NCI-H146 (cell line): ENCODE results near the gene CBX4.
A peak's percentile ranks its signal among the peaks of the same experiment; 100 is the strongest.
"Not testable (repeated sequence)": the region's sequence is repeated elsewhere in the genome, so short reads cannot be mapped to it uniquely, and the experiment has no call there.

Source experiments
- DNase-seq: peaks from one replicate; lab custom pipeline; 2025; lab: John Stamatoyannopoulos, UW

Gene CBX4

DNA sequence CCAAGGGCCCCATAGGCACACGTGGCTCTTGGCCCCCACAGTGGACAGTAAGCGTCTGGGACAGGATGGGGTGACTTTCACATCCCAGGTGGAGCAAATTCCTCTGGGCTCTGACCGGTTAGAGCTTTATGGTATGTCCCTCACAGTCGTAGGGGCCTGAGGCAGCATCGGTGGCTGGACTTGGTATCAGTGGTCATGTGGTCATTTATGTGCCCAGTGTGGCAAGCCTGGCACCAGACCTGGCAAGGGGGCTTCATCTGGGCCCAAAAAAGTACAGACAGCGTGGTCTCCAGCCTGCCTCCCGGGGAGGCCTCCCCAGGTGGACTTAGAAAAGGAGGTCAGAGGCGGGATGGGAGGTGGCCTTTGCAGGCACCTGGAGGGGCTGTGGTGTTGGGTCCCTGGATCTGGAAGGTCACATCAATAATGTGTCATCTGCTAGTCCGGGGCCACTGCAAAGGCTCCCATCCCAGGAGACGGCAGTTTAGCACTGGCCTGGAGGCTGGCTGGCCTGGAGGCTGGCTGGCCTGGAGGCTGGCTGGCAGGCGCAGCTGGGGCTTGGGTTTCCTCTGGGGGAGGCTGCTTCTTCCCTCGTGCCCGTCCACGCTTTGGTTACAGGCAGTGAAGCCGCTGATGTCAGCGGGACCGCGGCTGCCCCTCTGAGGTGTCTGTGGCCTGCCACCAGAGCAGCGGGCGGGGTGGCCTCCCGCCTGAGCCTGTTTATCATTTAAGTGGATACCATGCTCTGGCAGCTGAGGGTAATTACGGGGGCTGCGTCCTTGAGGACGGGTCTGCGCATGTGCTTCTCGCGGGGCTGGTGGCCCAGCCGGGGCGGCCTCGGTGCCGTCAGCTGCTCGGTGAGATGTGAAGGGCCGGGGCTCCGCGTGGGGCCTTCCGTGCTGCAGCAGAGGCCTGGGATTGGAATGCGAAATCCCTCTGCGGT is 20.7 kb upstream of the CBX4 start:
- DNase-seq: no peak

DNA sequence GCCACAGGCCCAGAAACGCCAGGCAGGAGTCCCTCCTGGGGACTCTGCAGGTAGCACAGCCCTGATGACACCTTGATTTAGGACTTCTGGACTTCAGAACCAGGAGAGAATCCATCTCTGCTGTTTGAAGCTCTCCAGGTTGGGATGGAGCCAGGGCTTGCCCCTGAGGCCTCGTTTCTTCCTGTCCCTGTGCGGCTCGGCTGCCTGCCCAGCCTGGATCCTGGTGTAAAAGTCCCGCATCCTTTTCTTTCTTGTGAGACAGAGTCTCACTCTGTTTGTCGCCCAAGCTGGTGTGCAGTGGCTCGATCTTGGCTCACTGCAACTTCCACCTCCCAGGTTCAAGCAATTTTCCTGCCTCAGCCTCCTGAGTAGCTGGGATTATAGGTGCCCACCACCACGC is 17.9 kb upstream of the CBX4 start:
- no peak for DNase-seq

DNA sequence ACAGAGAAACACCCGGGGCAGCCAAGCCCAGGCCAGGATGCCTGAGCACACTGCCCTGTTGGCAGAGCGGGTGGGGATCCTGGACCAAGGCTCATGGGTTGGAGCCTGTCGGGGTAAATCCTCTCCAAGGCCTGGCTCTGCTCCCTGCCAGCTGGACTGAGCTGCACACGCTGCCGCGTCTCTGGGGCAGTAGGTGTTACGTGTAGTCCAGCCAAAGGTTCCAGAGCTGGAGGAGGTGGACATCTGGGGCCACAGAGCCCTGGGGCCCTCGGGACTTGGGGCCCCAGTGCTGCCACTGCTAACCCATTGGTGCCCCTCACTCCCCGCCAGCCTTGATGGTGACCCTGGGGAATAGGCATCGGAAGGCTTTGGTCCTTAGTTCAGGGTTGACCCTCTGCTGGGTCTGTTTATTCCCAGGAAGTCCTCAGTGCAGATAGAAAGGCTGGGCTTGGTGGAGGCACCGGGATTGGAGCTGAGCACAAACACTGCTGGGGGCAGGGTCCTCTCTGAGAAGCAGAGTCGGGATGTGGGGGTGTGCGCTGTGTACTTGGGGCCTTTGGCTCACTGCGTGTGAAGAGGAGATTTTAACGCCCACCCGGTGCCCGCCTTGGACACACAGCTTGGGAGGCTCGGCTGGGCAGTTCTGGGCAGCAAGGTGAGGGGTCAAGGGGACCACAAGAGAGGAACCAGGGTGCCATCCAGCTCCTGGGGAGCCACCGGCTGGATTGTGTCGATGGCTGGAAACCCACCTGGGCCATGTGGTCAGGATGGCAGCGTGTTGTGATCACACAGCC is 16.3 kb upstream of the CBX4 start:
- DNase-seq: no peak

DNA sequence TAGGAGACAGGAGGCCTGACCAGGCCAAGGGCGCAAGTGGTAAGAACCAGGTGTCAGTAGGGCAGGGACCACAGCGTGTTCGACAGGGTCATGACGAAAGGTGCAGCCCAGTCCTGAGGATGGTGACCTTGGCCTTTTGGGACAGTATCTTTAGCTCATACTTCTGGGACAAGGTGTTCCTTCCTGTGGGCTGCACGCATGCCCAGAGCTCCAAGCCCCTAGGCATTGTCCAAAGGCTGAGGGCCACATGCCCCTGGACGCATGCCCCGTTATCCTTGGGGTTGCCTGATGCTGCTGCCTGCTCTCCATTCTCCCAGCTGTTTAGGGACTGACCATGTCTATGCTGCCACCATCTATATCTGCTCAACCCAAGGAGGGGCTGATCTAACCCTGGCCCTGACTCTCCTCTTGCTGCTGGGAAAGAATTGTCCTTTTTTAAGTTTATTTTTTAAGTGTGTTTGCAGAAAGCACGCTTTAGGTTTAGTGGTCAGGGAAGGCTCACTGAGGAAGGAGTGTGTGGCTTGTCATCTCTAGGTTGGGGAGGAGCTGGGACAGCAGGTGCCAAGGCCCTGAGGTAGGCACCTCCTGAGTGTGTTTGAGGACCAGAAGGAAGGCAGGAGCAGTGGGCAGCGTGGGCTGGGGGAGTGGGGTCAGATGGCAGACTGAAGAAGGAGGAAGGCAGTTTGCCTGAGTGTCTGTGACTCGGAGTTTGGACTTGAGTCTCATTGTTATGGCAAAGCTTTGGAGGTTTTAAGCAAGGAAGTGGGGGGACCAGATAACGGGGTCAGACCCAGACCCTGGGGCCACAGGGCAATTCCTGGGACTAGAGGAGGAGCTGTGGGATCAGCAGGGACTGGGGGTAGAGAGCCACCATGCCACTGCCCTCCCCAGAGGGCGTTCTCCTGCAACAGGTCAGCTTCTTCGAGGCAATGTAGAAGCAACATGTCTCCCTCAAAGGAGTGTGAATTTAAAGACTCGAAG is 15.1 kb upstream of the CBX4 start:
- DNase-seq: no peak

DNA sequence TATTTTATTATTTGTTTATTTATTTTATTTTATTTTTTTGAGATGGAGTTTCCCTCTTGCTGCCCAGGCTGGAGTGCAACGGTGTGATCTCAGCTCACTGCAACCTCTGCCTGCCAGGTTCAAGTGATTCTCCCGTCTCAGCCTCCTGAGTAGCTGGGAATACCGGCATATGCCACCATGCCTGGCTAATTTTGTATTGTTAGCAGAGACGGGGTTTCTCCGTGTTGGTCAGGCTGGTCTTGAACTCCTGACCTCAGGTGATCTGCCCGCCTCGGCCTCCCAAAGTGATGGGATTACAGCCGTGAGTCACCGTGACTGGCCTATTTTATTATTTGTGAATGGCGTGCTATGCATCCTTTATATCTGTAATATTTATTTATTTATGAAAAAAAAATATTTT is 13.9 kb upstream of the CBX4 start:
- DNase-seq: not testable (repeated sequence)

DNA sequence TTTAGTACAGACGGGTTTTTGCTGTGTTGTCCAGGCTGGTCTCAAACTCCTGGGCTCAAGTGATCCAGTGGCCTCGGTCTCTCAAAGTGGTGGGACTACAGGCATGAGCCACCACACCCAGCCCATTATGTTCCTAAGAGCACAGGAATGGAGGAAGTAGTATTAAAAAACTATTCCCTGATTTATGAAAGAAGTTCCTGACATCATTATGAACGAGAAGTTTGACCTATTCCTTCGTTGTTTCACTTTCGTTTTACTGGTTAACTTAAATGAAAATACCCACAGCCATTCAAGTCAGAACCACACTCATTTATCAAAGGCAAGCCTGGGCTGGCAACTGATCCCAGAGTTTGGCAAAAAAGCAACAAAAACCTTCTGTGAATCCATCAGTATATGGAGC is 13.5 kb upstream of the CBX4 start:
- DNase-seq: no peak

DNA sequence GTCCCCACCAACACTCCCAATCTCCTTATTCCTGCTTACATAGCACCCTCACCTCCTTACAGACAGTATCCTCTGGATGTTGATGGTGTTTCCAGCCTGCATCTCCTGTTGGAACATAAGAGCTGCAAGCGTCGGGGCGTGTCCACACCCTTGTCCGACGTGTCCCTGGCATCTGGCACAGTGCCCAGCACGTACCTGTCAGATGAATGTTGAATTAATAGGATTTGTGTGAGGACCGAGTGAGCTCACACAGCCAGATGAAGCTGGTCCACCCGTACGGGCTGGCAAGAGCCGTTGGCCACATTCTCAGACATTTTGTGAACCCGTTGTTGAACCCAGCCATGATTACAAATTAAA is 12.2 kb upstream of the CBX4 start:
- peak; percentile 80 for DNase-seq

DNA sequence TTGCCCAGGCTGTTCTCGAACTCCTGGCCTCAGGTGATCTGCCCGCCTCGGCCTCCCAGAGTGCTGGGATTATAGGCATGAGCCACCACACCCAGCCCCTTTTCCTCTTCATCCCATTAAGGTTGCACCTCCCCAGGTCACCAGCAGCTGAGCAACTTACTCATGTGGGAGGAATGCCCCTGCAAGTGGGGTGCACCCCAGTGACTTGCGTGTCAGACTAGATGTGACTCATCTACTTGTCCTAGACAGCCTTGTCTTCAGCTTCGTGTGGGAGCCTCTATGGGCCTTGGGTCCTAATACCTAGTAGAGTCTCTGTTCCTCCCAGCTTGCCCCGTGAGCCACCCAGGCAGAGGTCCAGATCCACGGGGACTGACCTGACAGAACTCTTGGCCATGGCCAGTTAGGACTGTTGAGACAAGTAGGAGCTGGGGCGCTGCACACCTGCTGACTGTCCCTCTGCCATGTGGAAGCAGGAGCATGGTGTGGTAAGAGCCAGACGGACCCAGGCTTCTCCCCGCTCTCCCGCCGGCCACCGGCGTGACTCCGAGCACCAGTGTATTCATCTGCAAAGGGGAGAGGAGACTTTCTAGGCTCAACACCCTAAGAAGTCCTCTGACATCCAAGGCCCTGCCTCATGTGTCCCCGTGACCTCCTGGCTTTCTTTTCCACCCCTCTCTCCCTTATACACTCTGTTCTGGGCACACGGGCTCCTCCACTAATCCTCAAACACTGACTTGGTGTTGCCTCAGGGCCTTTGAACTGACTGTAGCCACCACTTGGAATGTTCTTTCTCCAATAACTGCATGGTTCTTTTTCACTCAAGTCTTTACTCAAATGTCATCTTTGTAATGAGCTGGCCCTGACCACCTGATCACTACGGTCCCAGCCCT is 11.6 kb upstream of the CBX4 start:
- DNase-seq: no peak

DNA sequence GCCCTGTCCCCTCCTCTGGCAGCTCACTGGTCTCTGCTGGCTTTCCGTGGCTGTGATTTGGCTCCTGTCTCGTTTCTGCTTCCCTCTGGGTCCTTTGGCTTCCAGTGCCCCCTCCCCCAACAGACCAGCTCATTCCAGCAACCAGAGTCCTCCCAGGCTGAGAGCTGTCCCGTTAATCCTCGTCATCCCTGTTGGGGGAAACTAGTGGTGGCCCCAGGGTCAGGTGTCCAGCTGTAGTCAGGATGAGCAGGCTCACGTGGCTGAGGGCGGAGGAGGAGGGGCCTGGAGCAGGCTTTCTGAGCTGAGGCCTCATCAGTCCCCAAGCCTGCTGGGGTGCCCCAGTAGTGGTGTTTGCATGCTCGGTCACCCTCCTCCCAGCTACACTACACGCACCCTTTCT is 10.7 kb upstream of the CBX4 start:
- no peak for DNase-seq

DNA sequence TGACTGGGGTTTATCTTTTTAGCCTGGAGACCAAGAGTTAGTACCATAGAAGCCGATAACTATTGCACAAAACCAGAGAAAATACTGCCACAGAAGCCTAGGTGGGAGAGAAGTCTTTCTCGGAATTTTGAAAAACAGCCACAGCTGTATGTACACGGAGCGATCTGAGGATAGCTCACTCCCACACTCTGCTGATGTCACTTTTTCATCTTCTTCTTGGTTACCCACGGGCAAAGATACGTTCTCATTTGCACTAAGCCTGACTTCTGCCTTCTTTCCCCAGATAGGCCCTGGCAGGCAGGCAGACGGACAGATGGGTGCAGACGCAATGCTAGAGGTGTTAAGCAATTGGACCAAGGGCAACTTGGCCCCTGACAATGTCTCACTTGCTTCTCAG is 9.1 kb upstream of the CBX4 start:
- no peak for DNase-seq

DNA sequence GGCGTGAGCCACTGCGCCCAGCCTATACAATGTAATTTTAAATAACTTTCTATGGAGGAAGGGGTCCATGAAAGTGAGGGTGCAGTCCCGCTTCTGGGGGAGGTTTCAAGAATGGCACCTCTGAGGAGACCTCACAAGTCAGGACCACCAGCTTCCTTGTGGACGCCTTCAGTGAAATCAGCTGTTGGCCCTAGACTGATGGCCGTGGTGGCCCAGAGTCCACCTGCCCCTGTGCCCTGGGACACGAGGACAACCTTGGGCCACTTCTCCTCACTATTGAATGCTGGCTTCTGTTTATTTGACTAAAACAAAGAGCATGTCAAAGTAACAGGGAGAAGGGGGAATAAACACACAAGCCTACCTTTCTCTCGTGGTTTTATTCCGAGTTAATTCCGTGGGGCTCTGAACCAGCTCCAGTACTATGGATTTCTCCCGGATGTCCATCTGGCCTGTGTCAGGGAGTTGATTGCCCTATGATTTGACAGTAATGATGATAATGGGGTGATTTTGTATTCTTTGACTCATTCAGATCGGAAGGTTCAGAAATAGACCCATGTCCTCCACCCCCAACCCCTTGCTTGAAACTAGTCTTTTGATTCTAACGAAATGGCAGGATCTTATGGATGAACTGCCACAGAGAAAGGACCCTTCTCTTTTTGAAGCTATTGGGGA is 8.6 kb upstream of the CBX4 start:
- no peak for DNase-seq

DNA sequence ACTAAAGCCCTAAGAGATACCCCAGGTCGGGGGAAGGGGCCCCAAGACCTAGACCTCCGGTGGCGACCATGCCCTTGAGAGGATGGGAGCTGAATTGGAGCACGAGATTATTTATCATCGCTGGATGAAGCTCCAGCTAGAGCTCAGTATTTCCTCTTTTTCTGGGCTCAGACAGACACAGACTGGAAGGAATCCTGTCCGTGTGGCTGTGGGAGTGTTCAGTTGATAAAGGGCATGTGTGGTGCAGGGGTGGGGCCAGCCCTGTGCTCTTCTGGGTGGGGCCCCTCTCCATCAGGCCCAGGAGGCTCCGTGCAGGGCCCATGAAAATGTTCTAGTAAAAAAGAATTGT is 6.3 kb upstream of the CBX4 start:
- no peak for DNase-seq

DNA sequence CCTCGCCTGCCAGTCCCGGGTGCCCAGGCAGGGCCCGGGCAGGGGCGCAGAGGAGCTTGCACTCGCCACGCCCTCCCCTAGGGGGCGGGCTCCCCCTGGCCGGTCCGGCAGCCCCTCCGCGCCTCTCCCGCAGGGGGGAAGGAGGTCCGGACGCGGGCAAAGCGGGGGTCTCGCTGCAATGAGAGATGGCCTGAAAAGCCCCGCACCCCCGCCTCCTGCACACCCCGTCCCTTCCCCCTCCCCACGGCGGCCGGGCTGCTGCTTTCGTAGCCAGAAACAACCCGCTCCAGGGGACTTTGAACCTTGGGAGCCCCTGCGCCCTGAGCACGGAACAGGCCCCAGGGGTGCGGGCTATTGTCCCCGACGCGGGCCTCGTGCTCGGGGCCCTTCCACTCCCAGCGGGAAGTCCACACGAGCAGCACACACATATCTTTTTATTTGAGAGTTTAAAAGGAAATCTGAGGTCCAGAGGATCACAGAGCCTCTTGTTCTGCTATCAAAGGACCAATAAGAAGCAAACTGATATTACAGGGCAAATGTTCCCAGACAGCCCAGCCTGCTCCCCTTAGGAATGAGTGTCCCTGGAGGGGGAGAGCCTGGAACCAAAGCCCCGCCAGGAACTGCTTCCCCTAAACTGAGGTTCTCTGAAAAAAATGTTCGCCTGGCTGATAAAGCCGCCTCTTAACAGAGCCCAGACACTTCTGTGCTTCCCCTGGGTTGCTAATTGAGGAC is 5.8 kb upstream of the CBX4 start:
- peak; percentile 28 for DNase-seq

DNA sequence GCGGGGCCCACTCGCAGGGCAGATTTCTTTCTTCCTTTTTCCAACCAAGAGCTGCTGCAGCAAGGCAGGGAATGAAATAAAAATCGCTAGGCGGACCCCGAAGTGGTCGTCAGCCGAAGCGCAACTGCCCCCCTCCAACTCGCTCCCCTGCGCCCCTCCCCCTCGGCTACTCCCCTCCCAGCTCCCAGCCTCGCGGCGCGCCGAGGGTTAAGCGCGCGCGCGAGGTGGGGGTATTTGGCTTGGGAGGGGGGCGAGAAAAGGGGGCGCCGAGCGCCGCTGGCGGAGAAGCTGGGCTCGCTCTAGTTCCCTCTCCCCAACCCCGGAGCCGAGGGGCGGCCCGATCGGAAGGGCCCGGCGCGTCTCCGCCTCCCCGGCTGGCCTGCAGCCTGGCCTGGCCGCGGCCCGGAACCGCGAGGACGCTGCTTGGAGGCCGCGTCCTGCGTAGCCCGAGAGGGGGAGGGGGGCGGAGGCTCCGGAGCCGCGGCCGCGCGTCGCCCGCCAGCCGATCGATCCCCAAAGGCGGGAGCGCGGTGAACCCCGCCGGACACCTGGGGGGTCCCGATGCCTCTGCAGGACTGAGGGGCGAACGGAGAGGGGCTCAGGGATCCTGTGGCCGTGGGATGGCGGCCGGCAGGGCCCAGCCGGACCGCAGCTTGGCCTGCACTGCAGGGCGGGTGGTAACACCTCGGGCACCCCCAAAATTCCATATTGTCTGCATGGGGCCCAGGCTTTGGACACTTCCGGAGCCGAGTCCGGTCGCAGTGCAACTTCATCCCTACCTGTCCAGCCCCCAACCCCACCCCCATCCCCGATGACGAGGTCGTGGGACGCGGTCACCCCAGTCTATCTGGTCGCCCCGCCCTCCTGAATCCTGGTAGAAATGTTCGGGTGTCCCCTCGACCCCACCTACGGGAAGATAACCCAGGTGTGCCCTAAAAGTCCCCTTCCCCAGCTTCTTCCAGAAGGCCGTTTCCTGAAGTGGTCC is 4.9 kb upstream of the CBX4 start:
- DNase-seq: peak; percentile 73

DNA sequence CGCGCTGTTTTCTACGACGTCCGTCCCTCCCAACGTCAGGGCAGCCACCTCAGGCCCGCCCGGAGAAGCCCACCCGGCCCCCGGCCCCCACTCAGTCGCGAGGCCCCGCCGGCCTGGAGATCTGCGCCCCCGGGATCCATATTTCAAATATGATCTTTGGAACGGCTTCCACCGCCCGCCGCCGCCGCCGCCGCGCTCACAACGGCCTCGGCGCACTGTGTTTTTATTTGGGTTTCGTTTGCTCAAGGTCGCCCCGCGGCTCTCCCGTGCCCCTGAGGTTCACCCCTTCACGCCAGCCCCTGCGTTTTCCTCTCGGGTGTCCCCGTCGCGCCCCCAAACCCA is 4.2 kb upstream of the CBX4 start:
- DNase-seq: no peak

DNA sequence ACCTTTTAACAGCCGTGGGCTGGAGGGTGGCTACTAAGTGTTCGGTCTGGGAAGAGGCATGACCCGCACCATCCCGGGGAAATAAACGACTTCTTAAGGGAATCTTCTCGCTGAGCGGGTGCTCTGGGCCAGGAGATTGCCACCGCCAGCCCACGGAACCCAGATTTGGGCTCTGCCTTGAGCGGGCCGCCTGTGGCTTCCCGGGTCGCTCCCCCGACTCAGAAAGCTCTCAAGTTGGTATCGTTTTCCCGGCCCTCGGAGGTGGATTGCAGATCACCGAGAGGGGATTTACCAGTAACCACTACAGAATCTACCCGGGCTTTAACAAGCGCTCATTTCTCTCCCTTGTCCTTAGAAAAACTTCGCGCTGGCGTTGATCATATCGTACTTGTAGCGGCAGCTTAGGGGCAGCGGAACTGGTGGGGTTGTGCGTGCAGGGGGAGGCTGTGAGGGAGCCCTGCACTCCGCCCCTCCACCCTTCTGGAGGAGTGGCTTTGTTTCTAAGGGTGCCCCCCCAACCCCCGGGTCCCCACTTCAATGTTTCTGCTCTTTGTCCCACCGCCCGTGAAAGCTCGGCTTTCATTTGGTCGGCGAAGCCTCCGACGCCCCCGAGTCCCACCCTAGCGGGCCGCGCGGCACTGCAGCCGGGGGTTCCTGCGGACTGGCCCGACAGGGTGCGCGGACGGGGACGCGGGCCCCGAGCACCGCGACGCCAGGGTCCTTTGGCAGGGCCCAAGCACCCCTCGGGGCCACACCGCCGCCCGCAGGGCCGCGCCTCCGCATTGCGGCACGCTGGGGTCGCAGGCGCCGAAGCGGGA is 3.6 kb upstream of the CBX4 start:
- DNase-seq: peak; percentile 35

DNA sequence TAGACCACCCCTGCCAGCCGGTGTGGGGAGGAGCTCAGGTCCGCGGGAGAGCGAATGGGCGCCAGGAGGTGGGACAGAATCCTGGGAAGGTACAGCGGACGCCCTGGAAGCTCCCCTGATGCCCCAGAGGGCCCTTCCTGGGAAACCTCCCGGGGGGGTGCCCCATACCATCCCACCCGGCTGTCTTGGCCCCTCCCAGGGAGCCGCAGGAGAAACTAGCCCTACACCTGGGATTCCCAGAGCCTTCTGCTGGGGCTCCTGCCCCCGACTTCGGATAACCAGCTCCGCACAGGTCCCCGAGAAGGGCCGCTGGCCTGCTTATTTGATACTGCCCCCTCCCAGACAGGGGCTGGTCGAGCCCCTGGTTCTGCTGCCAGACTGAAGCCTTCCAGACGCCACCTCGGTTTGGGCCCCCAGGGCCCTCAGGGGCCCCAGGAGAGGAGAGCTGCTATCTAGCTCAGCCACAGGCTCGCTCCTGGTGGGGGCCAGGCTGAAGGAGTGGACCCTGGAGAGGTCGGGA is 3.0 kb upstream of the CBX4 start:
- no peak for DNase-seq
